Measurements from ENCODE around the gene FOXO3B.
"Not testable (repeated sequence)": the region's sequence is repeated elsewhere in the genome, so short reads cannot be mapped to it uniquely, and the experiment has no call there.

FOXO3B gene

GRCh38 chr17:18644291-18644690, 37.8 kb downstream of the FOXO3B start, which contains the start of gene TBC1D28:
TBC1D28 (minus strand) TSS chr17:18644391; CDS start chr17:18641352, 3,039 bp downstream.
- DNase-seq = not testable (repeated sequence)

GRCh38 chr17:18643124-18643523, 39.0 kb downstream of the FOXO3B start:
- not testable (repeated sequence) for DNase-seq

GRCh38 chr17:18638357-18638756, 43.8 kb downstream of the FOXO3B start:
- not testable (repeated sequence) for DNase-seq

- not testable (repeated sequence) for DNase-seq
Observed at GRCh38 chr17:18636237-18636636, 45.9 kb downstream of the FOXO3B start.

- DNase-seq = not testable (repeated sequence)
Observed at GRCh38 chr17:18635773-18636172, 46.3 kb downstream of the FOXO3B start.

GRCh38 chr17:18634550-18635263, 47.4 kb downstream of the FOXO3B start:
- not testable (repeated sequence) for DNase-seq
